K562 (cell line): ENCODE measurements around the gene OTOGL. TPM values are rescaled to one million over a fixed set of nuclear protein-coding genes. Genes with fewer than 3 reads are reported as not detected.

Experiments
- ATAC-seq: fragments of 200-7000 bp; cut with Tn5 transposase; 3 replicates; pipeline ENCODE4 v1.9.1; 2020; ENCODE audit warnings: moderate library complexity
- BruUV-seq: library from RNA; stranded (reverse); fragments of 400-500 nt; replicated peaks from 2 replicates; lab custom pipeline; 2021; lab: Mats Ljungman, UMichigan
- CTCF ChIA-PET: fragments of 300-600 bp; formaldehyde crosslinking; extraction: SDS; loops from one replicate; lab custom pipeline; 2021; ENCODE audit warnings: low intra/inter-chr PET ratio; lab: Yijun Ruan, JAX
- POLR2A ChIA-PET: fragments of 300-600, 350-650 bp; sonication (Branson Sonifier 250); formaldehyde crosslinking; extraction: SDS; loops from one replicate; lab custom pipeline; 2021; ENCODE audit warnings: antibody characterized with exemption, inconsistent platforms; lab: Yijun Ruan, JAX
- DNase-seq, 4 experiments: peaks; one replicate each; pipeline versions ENCODE4 v3.0.0 to v3.0.0-alpha.2; 2011 to 2018; ENCODE audit warnings: low spot score in 3 of 4, mixed read lengths in 3 of 4; ENCODE audit errors: extremely low read depth in 1 of 4
- FAIRE-seq: peaks from 2 replicates; lab custom pipeline; 2011; peaks lifted over from hg19 to GRCh38; lab: Jason Lieb, UNC
- H2AFZ ChIP-seq: 2 replicates; pipeline ENCODE4 v1.6.0; 2011; ENCODE audit warnings: low read depth, low read length, control low read depth, inconsistent platforms
- H3K27ac ChIP-seq: fragments of 200-600 bp; 3 replicates; pipeline ENCODE4 v1.8.0; 2011; ENCODE audit warnings: low read depth, mild to moderate bottlenecking, control low read depth, inconsistent platforms, low read length, moderate library complexity, mixed read lengths; ENCODE audit errors: extremely low read depth
- H3K27me3 ChIP-seq, 2 experiments: fragments of 300-600 bp in 1 of 2; 2 replicates in 1 of 2; 3 replicates in 1 of 2; pipeline versions ENCODE4 v1.6.0 to v1.8.0; 2011; ENCODE audit warnings: inconsistent platforms in 2 of 2, low read length in 2 of 2, mild to moderate bottlenecking in 1 of 2, mixed read lengths in 1 of 2, moderate library complexity in 1 of 2; ENCODE audit not compliant: control insufficient read depth in 2 of 2, insufficient read depth in 2 of 2
- H3K36me3 ChIP-seq: fragments of 300-600 bp; 3 replicates; pipeline ENCODE4 v1.8.0; 2011; ENCODE audit warnings: mild to moderate bottlenecking, low read length, inconsistent platforms; ENCODE audit not compliant: control insufficient read depth, insufficient read depth
- H3K4me1 ChIP-seq, 2 experiments: fragments of 200-600 bp in 1 of 2; replicated peaks in 1 of 2; 2 replicates in 1 of 2; 3 replicates in 1 of 2; pipeline versions ENCODE4 v1.5.1 to v1.8.0; 2011; ENCODE audit warnings: inconsistent platforms in 2 of 2, low read length in 2 of 2, mild to moderate bottlenecking in 1 of 2, mixed read lengths in 1 of 2, moderate library complexity in 1 of 2; ENCODE audit not compliant: control insufficient read depth in 2 of 2, insufficient read depth in 2 of 2
- H3K4me2 ChIP-seq: 2 replicates; pipeline ENCODE4 v1.6.1; 2011; ENCODE audit warnings: low read length, control low read depth, inconsistent platforms, mixed read lengths; ENCODE audit not compliant: insufficient read depth
- H3K4me3 ChIP-seq: fragments of 200-600 bp; sonication (generic), shearing (Covaris generic); 2 replicates; pipeline ENCODE4 v1.5.1; 2016; ENCODE audit warnings: control low read depth, inconsistent platforms
- H3K79me2 ChIP-seq: fragments of 200-600 bp; 3 replicates; pipeline ENCODE4 v1.8.0; 2011; ENCODE audit warnings: low read length, inconsistent platforms; ENCODE audit not compliant: control insufficient read depth, insufficient read depth
- H3K9ac ChIP-seq, 2 experiments: 2 replicates each; pipeline versions ENCODE4 v1.6.0 to v1.6.1; 2011; ENCODE audit warnings: low read depth in 2 of 2, low read length in 2 of 2, control low read depth in 1 of 2, inconsistent platforms in 1 of 2, mild to moderate bottlenecking in 1 of 2, mixed read lengths in 1 of 2; ENCODE audit not compliant: insufficient read depth in 1 of 2
- H3K9me1 ChIP-seq: one replicate; pipeline ENCODE4 v1.6.0; 2011; ENCODE audit warnings: inconsistent platforms, mild to moderate bottlenecking, low read length, moderate library complexity; ENCODE audit not compliant: control insufficient read depth, insufficient read depth
- H3K9me3 ChIP-seq: replicated peaks from 2 replicates; pipeline ENCODE4 v1.5.1; 2011; ENCODE audit warnings: low read depth, low read length, inconsistent platforms; ENCODE audit not compliant: control insufficient read depth, insufficient read depth
- H4K20me1 ChIP-seq: replicated peaks from 2 replicates; pipeline ENCODE4 v1.6.1; 2011; ENCODE audit warnings: low read length, inconsistent platforms, mixed read lengths; ENCODE audit not compliant: control insufficient read depth, insufficient read depth
- NUFIP1 ChIP-seq: fragments of 450-650 bp; IDR thresholded peaks from 2 replicates; pipeline ENCODE4 v1.6.1; 2018; ENCODE audit not compliant: partially characterized antibody
- ZNF143 ChIP-seq: sonication (generic); formaldehyde crosslinking; IDR thresholded peaks from 2 replicates; pipeline ENCODE4 v1.9.0; 2022; ENCODE audit warnings: mild to moderate bottlenecking, missing genetic modification reagents
- ZNF668 ChIP-seq: fragments of 250-450 bp; sonication (Bioruptor Pico); IDR thresholded peaks from 2 replicates; pipeline ENCODE4 v1.8.0; 2022; ENCODE audit warnings: mild to moderate bottlenecking, inconsistent platforms
- WGBS: fragments of 100-300 bp; shearing (Covaris generic); methylation state at CpG from one replicate; pipeline ENCODE4 v1.1.6; 2016; ENCODE audit warnings: low coverage, mixed read lengths; ENCODE audit not compliant: insufficient coverage; ENCODE audit errors: missing lambda C conversion rate; 5-methylcytosine and 5-hydroxymethylcytosine counted together
- in situ Hi-C: fragments of 300-500 bp; cut with MboI; formaldehyde crosslinking; loops from 4 replicates; pipeline ENCODE4 v1.15.0; 2018; ENCODE audit warnings: inconsistent platforms, mixed read lengths
- intact Hi-C: fragments of 100-400 bp; cut with micrococcal nuclease; formaldehyde crosslinking; loops from 2 replicates; pipeline ENCODE4 v1.14.2; 2022
- polyA plus RNA-seq, 8 experiments: library from polyadenylated mRNA; depleted of rRNA in 4 of 8; stranded (reverse) in 5 of 8; unstranded in 3 of 8; fragments of >200 nt; fragmentation: Nextera tagmentation in 2 of 8; fragmentation: Illumina TruSeq in 1 of 8; extraction: Ambion mirVana in 2 of 8; extraction: Trizol in 1 of 8; gene quantifications; 2 replicates each; pipeline versions ENCODE4 v1.2.1 to v1.2.3, GENCODE V29; 2011 to 2014; ENCODE audit warnings: inconsistent platforms in 1 of 8, missing spikeins in 1 of 8
- total RNA-seq, 7 experiments: library from RNA; depleted of rRNA in 6 of 7; stranded (reverse); fragments of >200 nt in 6 of 7; fragmentation: Illumina TruSeq in 2 of 7; extraction: Trizol in 2 of 7; gene quantifications; 2 replicates each; pipeline versions ENCODE4 v1.2.1 to v1.2.3, GENCODE V29; 2011 to 2021; ENCODE audit warnings: low replicate concordance in 1 of 7
- TF ChIP-seq, protein P1 (sequence below): fragments of 200-800 bp; sonication (Bioruptor generic); IDR thresholded peaks from 2 replicates; pipeline ENCODE4 v1.6.1; 2016; ENCODE audit warnings: missing genetic modification characterization, missing compliant biosample characterization
- TF ChIP-seq, protein P2 (sequence below): fragments of 250-450 bp; sonication (Bioruptor Pico); IDR thresholded peaks from 2 replicates; pipeline ENCODE4 v1.5.0; 2021
- TF ChIP-seq, protein P3 (sequence below): sonication (generic); formaldehyde crosslinking; IDR thresholded peaks from 2 replicates; pipeline ENCODE4 v1.9.0; 2022; ENCODE audit warnings: mild to moderate bottlenecking, missing genetic modification reagents

OTOGL gene
- total and polyA plus RNA-seq, 9 of the 15 experiments (the other 6 are each of a cell fraction or from before 2014, with no cell fraction given): 0.02 to 0.03 TPM; not detected in 7

GRCh38 chr12:80208071-80208470 is 108.7 kb downstream of the OTOGL start (continued):
- TF ChIP-seq, protein P1, sequence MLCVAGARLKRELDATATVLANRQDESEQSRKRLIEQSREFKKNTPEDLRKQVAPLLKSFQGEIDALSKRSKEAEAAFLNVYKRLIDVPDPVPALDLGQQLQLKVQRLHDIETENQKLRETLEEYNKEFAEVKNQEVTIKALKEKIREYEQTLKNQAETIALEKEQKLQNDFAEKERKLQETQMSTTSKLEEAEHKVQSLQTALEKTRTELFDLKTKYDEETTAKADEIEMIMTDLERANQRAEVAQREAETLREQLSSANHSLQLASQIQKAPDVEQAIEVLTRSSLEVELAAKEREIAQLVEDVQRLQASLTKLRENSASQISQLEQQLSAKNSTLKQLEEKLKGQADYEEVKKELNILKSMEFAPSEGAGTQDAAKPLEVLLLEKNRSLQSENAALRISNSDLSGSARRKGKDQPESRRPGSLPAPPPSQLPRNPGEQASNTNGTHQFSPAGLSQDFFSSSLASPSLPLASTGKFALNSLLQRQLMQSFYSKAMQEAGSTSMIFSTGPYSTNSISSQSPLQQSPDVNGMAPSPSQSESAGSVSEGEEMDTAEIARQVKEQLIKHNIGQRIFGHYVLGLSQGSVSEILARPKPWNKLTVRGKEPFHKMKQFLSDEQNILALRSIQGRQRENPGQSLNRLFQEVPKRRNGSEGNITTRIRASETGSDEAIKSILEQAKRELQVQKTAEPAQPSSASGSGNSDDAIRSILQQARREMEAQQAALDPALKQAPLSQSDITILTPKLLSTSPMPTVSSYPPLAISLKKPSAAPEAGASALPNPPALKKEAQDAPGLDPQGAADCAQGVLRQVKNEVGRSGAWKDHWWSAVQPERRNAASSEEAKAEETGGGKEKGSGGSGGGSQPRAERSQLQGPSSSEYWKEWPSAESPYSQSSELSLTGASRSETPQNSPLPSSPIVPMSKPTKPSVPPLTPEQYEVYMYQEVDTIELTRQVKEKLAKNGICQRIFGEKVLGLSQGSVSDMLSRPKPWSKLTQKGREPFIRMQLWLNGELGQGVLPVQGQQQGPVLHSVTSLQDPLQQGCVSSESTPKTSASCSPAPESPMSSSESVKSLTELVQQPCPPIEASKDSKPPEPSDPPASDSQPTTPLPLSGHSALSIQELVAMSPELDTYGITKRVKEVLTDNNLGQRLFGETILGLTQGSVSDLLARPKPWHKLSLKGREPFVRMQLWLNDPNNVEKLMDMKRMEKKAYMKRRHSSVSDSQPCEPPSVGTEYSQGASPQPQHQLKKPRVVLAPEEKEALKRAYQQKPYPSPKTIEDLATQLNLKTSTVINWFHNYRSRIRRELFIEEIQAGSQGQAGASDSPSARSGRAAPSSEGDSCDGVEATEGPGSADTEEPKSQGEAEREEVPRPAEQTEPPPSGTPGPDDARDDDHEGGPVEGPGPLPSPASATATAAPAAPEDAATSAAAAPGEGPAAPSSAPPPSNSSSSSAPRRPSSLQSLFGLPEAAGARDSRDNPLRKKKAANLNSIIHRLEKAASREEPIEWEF: no peak

GRCh38 chr12:80211671-80212070 is 112.3 kb downstream of the OTOGL start:
- no peak for DNase-seq
- H3K9me3 ChIP-seq: no peaks in the 10 kb centered on the region
- no peak overlapping the region for H3K4me2 ChIP-seq
- H3K79me2 ChIP-seq: no peaks in the 10 kb centered on the region
- TF ChIP-seq, protein P2, sequence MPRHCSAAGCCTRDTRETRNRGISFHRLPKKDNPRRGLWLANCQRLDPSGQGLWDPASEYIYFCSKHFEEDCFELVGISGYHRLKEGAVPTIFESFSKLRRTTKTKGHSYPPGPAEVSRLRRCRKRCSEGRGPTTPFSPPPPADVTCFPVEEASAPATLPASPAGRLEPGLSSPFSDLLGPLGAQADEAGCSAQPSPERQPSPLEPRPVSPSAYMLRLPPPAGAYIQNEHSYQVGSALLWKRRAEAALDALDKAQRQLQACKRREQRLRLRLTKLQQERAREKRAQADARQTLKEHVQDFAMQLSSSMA (CRISPR knock-in tag): no peak
- TF ChIP-seq, protein P3, sequence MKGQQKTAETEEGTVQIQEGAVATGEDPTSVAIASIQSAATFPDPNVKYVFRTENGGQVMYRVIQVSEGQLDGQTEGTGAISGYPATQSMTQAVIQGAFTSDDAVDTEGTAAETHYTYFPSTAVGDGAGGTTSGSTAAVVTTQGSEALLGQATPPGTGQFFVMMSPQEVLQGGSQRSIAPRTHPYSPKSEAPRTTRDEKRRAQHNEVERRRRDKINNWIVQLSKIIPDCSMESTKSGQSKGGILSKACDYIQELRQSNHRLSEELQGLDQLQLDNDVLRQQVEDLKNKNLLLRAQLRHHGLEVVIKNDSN (CRISPR knock-in tag): no peak
- TF ChIP-seq NUFIP1: no peak
- TF ChIP-seq ZNF143: no peak
- no peak for TF ChIP-seq ZNF668 (CRISPR knock-in tag)
- TF ChIP-seq, all 486 proteins: peak for 0
- Histone ChIP-seq H4K20me1 (no peaks in the 10 kb centered on the region), H3K27me3 (no peaks in the 10 kb centered on the region), H3K36me3 (no peaks in the 10 kb centered on the region), H2AFZ (no peak overlapping the region), H3K9ac (no peak overlapping the region), H3K9me1 (no peaks in the 10 kb centered on the region), H3K4me3 (no peak overlapping the region), H3K27ac (no peak overlapping the region), H3K4me1 (no peaks in the 10 kb centered on the region)
- intact Hi-C loops (no loop called here), in situ Hi-C loops (no loop called here)
- ChIA-PET CTCF (no interaction called here), POLR2A (no interaction called here)
- FAIRE-seq (no peak), ATAC-seq (no peak)
- BruUV-seq: no TSS peak
- WGBS: 3% methylated on average over 2 of the region's 2 CpGs
